GM21360 (cell line): Measurements from ENCODE around the gene MT2A.
A peak's percentile ranks its signal among the peaks of the same experiment; 100 is the strongest.
"Not testable (repeated sequence)": the region's sequence is repeated elsewhere in the genome, so short reads cannot be mapped to it uniquely, and the experiment has no call there.

ENCODE experiments used
- ATAC-seq: cut with Tn5 transposase; IDR thresholded peaks from one replicate; pipeline ENCODE4 v1.9.1; 2021; ENCODE audit warnings: mild to moderate bottlenecking, moderate library complexity; ENCODE audit not compliant: unreplicated experiment

Gene MT2A

GRCh38 chr16:56608043-56608875 lies at the start of gene MT2A:
MT2A (plus strand) TSS chr16:56608584; CDS start chr16:56608656, 72 bp downstream.
- peak; percentile 77 for ATAC-seq

- no peak for ATAC-seq
These were observed 49.3 kb upstream of the MT2A start for GRCh38 chr16:56559109-56559508.

- no peak for ATAC-seq
These were observed 47.9 kb upstream of the MT2A start for GRCh38 chr16:56560447-56560846.

GRCh38 chr16:56561126-56561525 lies 47.3 kb upstream of the MT2A start:
- no peak for ATAC-seq

- ATAC-seq = no peak
These were observed 43.4 kb upstream of the MT2A start, which contains the start of gene MT4 for GRCh38 chr16:56564793-56565477. MT4 (plus strand) TSS chr16:56565073; CDS start chr16:56565129, 56 bp downstream.

- ATAC-seq = no peak
These were observed 38.4 kb upstream of the MT2A start for GRCh38 chr16:56569971-56570370.

GRCh38 chr16:56571525-56571924 lies 36.9 kb upstream of the MT2A start:
- no peak for ATAC-seq

- no peak for ATAC-seq
These were observed 33.8 kb upstream of the MT2A start for GRCh38 chr16:56574625-56575024.

GRCh38 chr16:56576585-56577299 lies 31.6 kb upstream of the MT2A start:
- ATAC-seq = peak; percentile 81

GRCh38 chr16:56577300-56577625 lies 31.1 kb upstream of the MT2A start:
- ATAC-seq = no peak

- no peak for ATAC-seq
These were observed 27.9 kb upstream of the MT2A start for GRCh38 chr16:56580391-56581048.

GRCh38 chr16:56582911-56583310 lies 25.5 kb upstream of the MT2A start:
- ATAC-seq = not testable (repeated sequence)

- no peak for ATAC-seq
These were observed 24.8 kb upstream of the MT2A start for GRCh38 chr16:56583351-56584168.

GRCh38 chr16:56584276-56584675 lies 24.1 kb upstream of the MT2A start:
- no peak for ATAC-seq

- no peak for ATAC-seq
These were observed 19.6 kb upstream of the MT2A start for GRCh38 chr16:56588781-56589140.

GRCh38 chr16:56589141-56590039 lies 19.0 kb upstream of the MT2A start, which contains the start of gene MT3:
MT3 (plus strand) TSS chr16:56589528; CDS start chr16:56589591, 63 bp downstream.
- ATAC-seq = no peak

GRCh38 chr16:56591377-56592060 lies 16.9 kb upstream of the MT2A start:
- no peak for ATAC-seq

- no peak for ATAC-seq
These were observed 14.7 kb upstream of the MT2A start for GRCh38 chr16:56593573-56594291.
